KOPT-K1 (cell line): ENCODE results near the gene TBC1D14.
"Not testable (repeated sequence)": the region's sequence is repeated elsewhere in the genome, so short reads cannot be mapped to it uniquely, and the experiment has no call there.

Source experiments
- H3K27ac ChIP-seq: fragments of 200-600 bp; sonication (generic); 2 replicates; pipeline ENCODE4 v1.5.1; 2016; ENCODE audit warnings: antibody characterized with exemption, mild to moderate bottlenecking, low read depth, low read length; ENCODE audit not compliant: poor library complexity, severe bottlenecking
- H3K36me3 ChIP-seq: fragments of 200-600 bp; sonication (generic); 2 replicates; pipeline ENCODE4 v1.5.1; 2017; ENCODE audit warnings: antibody characterized with exemption, mild to moderate bottlenecking, low read length, moderate library complexity; ENCODE audit not compliant: insufficient read depth
- H3K9me3 ChIP-seq: fragments of 200-600 bp; sonication (generic); 2 replicates; pipeline ENCODE4 v1.5.1; 2017; ENCODE audit warnings: antibody characterized with exemption, low read length, mild to moderate bottlenecking; ENCODE audit not compliant: insufficient read depth, poor library complexity, severe bottlenecking

Gene TBC1D14

GRCh38 chr4:6911917-6912316, 2.3 kb downstream of the TBC1D14 start:
- H3K36me3 ChIP-seq, H3K9me3 ChIP-seq, H3K27ac ChIP-seq: not testable (repeated sequence)

GRCh38 chr4:6912441-6912840, 2.8 kb downstream of the TBC1D14 start:
- Histone ChIP-seq H3K9me3 (no peaks in the 10 kb centered on the region), H3K36me3 (peaks cover 6% of the 10 kb centered on the region; the same call in 1 of the 2 replicates), H3K27ac (no peak overlapping the region)

- H3K9me3 ChIP-seq: no peaks in the 10 kb centered on the region
- H3K36me3 ChIP-seq: peaks cover 6% of the 10 kb centered on the region; the same call in 1 of the 2 replicates
- no peak overlapping the region for H3K27ac ChIP-seq
These were observed 3.8 kb downstream of the TBC1D14 start for GRCh38 chr4:6913350-6913905.

GRCh38 chr4:6914448-6914847, 4.8 kb downstream of the TBC1D14 start:
- Histone ChIP-seq H3K36me3 (peaks cover 6% of the 10 kb centered on the region; the same call in 1 of the 2 replicates), H3K27ac (no peak overlapping the region), H3K9me3 (no peaks in the 10 kb centered on the region)

GRCh38 chr4:6915041-6916005, 5.7 kb downstream of the TBC1D14 start:
- Histone ChIP-seq H3K36me3 (peaks cover 6% of the 10 kb centered on the region; the same call in 1 of the 2 replicates), H3K9me3 (no peaks in the 10 kb centered on the region), H3K27ac (no peak overlapping the region)

- Histone ChIP-seq H3K9me3 (no peaks in the 10 kb centered on the region), H3K27ac (no peak overlapping the region), H3K36me3 (peaks cover 6% of the 10 kb centered on the region; the same call in 1 of the 2 replicates)
These were observed 6.5 kb downstream of the TBC1D14 start for GRCh38 chr4:6916069-6916586.

GRCh38 chr4:6916587-6917460, 7.2 kb downstream of the TBC1D14 start:
- Histone ChIP-seq H3K9me3 (no peaks in the 10 kb centered on the region), H3K27ac (peak overlapping the region; percentile 66)

GRCh38 chr4:6917461-6918271, 8.0 kb downstream of the TBC1D14 start:
- H3K36me3 ChIP-seq: peaks cover 6% of the 10 kb centered on the region; the same call in 1 of the 2 replicates
- H3K9me3 ChIP-seq: no peaks in the 10 kb centered on the region
- peak overlapping the region; percentile 66 for H3K27ac ChIP-seq

More at GRCh38 chr4:6916587-6917460, 7.2 kb downstream of the TBC1D14 start:
- H3K36me3 ChIP-seq: peaks cover 6% of the 10 kb centered on the region; the same call in 1 of the 2 replicates

- Histone ChIP-seq H3K27ac (peak overlapping the region; percentile 66), H3K36me3 (peaks cover 8% of the 10 kb centered on the region), H3K9me3 (no peaks in the 10 kb centered on the region)
These were observed 8.7 kb downstream of the TBC1D14 start for GRCh38 chr4:6918338-6918737.

GRCh38 chr4:6920171-6920570, 10.5 kb downstream of the TBC1D14 start:
- Histone ChIP-seq H3K9me3 (no peaks in the 10 kb centered on the region), H3K27ac (no peak overlapping the region), H3K36me3 (peaks cover 25% of the 10 kb centered on the region)

- Histone ChIP-seq H3K9me3 (no peaks in the 10 kb centered on the region), H3K27ac (no peak overlapping the region), H3K36me3 (peaks cover 28% of the 10 kb centered on the region)
These were observed 13.9 kb downstream of the TBC1D14 start for GRCh38 chr4:6923507-6923906.

- Histone ChIP-seq H3K9me3 (no peaks in the 10 kb centered on the region), H3K36me3 (peaks cover 28% of the 10 kb centered on the region), H3K27ac (no peak overlapping the region)
These were observed 14.7 kb downstream of the TBC1D14 start for GRCh38 chr4:6924361-6924779.

GRCh38 chr4:6925357-6925836, 15.8 kb downstream of the TBC1D14 start:
- H3K36me3 ChIP-seq: peaks cover 28% of the 10 kb centered on the region
- no peaks in the 10 kb centered on the region for H3K9me3 ChIP-seq
- peak overlapping the region; percentile 71 for H3K27ac ChIP-seq

GRCh38 chr4:6926081-6926480, 16.5 kb downstream of the TBC1D14 start:
- Histone ChIP-seq H3K9me3 (no peaks in the 10 kb centered on the region), H3K36me3 (peaks cover 29% of the 10 kb centered on the region), H3K27ac (peak overlapping the region; percentile 71)
